Measurements from ENCODE around the gene RAB1A.
"Not testable (repeated sequence)": the region's sequence is repeated elsewhere in the genome, so short reads cannot be mapped to it uniquely, and the experiment has no call there.

The RAB1A gene

DNA sequence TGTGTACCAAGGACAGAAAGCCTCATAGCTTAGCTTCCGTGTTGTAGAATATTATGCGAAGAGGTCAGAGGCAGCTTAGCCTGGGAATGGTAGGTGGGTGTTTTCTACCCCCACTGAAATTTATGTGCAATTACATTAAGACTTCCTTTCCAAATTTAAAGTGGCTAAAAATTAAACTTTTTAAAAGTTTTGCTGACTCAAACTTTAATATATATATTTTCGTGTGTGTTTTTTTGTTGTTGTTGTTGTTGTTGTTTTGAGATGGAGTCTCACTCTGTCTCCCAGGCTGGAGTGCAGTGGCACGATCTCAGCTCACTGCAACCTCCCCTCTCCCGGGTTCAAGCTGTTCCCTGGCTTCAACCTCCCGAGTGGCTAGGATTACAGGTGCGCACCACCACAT is 4.3 kb upstream of the RAB1A start:
- no peak for DNase-seq

DNA sequence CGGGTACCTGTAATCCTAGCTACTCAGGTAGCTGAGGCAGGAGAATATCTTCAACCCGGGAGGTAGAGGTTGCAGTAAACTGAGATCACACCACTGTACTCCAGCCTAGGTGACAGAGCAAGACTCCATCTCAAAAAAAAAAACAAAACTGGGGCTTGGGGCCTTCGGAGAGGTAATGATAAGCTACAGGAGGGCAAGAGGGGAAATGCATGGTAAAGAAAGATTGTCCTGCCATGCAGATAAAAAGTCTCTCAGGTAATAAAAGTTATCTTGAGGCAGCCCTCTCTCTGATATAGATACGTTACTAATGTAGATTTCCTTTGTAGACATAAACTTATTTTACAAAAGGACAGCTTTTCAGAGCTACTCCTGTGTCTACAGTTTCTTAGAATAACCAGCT is 3.7 kb upstream of the RAB1A start:
- DNase-seq = no peak

DNA sequence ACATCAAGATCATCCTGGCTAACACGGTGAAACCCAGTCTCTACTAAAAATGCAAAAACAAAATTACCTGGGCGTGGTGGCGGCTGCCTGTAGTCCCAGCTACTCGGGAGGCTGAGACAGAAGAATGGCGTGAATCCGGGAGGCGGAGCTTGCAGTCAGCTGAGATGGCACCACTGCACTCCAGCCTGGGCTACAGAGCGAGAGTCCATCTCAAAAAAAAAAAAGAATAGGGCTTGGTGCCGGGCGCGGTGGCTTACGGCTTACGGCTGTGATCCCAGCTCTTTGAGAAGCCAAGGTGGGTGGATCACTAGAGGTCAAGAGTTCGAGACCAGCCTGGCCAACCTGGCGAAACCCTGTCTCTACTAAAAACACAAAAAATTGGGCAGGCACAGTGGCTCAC is 3.0 kb upstream of the RAB1A start:
- not testable (repeated sequence) for DNase-seq

DNA sequence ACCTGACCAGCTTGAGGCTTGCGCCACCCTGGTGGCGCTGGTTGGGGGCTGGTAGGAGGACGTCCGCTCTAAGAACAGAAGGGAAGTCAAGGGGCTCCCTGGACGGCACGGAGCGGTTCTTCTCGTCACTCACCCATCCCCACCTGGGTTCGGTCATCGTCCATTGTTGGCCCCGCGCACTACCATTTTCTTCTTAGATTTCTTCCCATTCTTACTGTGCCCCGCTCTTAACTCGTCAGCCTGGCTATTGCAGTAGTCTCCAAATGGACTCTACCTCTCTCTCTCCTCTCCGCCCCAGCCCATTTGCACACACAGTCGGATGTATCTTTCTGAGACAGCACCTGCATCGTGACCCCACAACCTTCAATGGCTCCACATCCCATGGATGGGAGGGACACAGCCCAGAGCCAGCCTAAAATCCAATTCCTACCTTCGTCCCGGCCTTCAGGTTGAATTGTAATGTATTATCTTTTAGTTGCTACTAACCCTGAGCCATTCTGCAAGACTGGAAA is 814 bp upstream of the RAB1A start:
- peak; percentile 77 to 82 for DNase-seq

DNA sequence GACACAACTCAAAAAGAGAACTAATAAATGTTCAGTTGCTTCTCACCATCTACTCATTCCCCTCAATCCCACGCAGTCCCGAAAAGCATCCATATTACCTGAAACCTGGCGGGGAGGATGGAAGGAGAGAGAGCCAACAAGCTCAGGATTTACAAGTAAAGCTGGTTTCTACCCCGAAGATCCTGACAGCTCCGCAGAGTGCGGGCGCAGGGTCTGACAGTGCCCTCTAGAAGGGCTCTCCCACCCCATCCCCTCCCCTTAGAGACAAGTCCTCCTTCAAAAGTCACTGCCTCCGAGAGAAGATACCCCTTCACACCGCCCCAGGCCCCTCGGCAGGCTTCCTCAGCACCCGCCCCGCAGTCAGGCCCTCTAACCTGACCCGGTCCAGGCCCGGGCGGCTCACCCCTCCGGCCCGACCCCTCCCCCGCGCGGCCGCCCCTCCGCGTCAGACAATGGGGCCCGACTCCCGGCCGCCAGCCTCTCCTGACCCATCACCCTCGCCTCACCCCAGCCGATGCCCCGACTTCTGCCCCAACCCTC is 550 bp downstream of the RAB1A start:
- no peak for DNase-seq

DNA sequence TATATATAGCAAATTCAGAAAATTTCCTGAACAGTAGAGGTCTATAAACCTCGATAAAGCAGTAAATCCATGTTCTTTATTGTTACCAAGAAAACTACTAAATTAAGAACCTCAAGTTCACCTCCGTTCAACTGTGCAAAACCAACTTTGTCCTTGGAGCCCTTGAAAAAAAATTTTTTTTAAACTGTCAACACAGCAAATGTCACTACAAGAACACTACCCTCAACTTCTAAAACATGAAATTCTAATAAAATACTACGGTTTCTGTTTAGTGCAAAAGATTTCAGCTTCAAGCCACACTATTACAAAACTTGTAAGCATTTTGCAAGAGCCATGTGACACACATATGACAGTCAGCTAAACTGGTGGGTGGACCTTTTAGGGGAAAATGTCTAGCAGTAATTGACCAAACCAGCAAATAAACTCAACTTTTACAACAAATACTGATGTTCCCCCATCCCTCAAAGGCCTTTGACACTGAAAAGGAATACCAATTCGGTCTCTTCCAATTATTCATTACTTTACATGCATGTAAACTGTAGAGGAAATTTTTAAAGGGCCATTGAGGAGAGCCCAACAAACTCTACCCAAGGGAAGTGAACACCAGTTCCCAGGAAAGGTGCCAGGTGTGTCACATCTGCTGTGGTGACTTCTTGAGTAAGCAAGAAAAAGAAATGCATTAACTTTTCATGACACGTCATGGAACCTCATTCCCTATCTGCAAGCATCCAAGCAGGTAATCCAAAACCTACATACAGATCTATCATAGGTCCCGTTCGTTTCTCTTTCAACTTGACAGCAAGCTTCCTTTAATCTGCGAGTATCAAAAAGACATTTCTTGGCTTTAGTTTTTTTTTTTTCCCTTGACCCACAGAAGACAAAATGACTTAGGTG is 1.4 kb downstream of the RAB1A start:
- DNase-seq = peak; percentile 84 to 90

DNA sequence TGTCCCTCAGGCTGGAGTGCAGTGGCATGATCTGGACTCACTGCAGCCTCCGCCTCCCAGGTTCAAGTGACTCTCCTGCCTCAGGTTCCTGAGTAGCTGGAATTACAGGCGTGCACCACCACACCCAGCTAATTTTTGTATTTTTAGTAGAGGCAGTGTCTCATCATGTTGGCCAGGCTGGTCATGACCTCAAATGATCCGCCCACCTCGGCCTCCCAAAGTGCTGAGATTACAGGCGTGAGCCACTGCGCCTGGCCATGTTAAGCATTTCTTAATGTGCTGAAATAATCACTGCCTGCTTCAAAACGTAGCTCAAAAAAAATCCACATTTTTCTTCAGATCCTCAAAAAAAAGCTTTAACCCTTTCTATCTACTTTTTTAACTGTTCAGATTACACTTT is 4.4 kb downstream of the RAB1A start:
- not testable (repeated sequence) for DNase-seq

DNA sequence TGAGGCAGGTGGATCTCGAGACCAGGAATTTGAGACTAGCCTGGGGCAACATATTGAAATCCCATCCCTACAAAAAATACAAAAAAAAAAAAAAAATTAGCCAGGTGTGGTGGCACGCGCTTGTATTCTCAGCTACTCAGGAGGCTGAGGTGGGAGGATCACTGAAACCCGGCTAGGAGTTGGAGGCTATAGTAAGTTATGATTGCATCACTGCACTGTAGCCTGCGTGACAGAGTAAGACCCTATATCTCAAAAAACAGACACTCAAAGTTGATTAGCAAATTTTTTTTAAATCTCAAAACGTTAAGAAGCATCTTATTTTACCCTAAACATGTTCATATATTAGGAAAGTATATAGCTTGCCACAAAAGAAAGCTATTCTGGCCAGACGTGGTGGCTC is 7.6 kb downstream of the RAB1A start:
- no peak for DNase-seq

DNA sequence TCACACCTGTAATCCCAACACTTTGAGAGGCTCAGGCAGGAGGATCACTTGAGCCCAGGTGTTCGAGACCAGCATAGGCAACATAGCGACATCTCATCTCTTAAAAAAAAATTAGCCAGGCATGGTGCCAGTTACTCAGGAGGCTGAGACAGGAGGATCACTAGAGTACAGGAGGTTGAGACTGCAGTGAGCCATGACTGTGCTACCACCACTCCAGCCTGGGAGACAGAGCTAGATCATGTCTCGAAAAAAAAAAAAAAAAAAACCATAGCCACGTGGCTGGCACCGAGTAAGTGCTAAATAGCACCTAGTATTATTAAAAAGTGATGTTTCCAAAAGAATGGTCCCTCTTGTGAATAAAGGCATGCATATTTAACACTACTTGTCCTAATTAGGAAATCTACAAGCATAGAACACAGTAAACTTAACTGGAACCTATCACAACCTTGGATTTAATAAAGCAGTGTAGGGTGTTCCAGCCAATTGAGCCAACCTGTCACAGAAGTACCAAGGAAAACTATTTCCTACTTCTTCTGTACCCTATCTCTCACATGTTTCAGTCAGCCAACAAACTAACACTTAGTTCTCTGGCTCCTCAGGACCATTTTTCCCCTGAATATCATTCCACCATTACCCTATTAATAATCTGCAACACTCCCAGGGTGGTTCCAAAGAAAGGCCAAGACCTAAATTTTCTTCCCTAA is 8.8 kb downstream of the RAB1A start:
- no peak for DNase-seq

DNA sequence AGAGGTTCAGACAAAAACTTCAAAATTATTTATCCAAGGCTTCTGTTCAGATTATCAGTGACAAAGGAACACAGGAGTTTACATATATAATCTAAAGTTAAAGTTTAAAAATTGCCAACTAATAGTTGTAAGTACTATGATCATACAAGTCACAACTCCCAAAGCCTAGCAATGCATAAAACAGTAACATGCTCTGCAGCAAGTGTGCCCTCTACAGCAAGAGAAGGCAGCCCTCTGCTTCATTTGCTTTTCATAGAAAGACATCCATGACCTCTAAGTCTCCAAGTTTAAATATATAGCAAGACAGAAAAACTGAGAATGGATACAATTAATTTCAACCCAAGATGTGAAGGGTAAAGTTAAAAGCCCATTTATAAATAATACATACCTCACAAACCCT is 13.3 kb downstream of the RAB1A start:
- DNase-seq = no peak

DNA sequence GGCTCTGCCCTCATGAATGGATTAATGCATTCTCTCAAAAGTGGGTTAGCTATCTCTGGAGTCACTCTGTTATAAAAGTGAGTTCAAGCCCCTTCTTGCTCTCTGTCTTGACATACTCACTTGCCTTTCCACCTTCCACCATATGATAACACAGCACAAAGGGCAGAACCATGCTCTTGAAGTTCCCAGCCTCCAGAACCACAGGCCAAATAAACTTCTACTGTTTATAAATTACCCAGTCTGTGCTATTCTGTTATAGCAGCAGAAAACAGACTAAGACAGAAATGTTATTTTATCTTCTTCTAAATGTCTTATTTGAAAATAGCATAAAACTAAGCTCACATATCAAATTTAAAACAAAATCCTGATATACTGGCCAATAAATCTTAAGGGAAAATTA is 15.0 kb downstream of the RAB1A start:
- no peak for DNase-seq

DNA sequence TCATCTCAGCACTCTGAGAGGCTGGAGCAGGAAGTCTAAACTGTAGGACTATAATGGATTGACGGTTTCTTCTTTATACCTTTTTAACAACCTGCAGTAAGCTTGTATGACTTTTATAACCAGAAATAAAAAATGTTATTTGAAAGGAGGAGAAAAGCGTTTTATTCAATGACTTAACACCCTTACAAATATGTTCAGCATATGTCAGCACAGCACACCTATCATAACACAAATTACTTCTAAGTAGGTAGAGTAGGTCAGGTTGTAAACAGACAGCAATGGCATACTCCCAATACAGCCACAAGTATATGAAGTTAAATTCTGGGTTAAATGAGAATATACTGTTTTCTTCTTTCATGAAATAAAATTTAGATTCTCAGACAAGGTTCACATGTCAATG is 16.1 kb downstream of the RAB1A start:
- no peak for DNase-seq

DNA sequence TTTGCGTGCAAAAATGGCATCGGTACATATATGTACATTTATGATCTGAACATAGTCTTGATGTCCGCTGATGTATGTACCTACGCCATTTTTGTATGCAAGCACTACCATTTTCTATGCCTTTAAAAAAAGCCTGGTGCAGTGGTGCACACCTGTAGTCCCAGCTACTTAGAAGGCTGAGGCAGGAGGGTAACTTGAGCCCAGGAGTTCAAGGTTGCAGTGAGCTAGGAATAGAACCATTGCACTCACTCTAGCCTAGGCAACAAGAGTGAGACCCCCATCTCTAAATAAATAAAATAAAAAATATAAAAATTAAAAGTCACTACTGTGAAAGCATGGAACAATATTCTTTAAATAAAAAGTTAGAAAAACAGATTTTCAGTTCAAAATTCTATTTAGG is 16.7 kb downstream of the RAB1A start:
- DNase-seq = no peak

DNA sequence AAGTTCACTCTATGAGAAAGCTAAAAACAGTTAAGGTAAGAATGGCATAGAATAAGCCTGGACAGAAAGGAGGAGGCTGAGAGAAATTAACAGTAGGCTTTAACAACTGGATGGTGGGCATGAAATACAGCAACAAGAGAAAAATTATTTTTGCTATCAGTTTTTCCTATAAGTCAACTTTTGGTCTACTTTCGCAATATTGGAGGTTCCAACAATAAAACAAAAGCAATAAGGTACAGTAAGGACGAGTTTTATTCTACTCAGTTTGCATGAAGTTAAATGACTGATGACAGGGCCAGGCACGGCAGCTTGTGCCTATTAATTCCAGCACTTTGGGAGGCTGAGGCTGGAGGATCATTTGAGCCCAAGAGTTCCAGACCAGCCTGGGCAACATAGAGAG is 17.3 kb downstream of the RAB1A start:
- DNase-seq = no peak

DNA sequence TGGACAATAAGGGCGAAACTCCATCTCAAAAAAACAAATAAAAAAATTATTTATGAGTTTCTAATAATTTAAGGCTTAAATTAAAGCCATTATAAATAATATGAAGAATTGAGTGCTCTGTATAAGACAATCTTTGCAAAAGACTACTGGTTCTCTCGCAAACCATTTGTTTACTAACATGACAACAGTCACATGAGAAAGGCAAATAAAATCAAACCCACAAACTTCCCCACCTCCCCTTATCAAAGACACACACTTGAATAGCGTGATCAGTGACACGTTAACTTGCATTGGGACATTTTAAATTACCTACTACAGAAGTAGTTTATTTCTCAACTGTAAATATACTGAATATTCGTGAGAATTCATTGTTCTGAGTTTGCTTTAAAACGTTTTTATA is 21.1 kb downstream of the RAB1A start:
- no peak for DNase-seq

DNA sequence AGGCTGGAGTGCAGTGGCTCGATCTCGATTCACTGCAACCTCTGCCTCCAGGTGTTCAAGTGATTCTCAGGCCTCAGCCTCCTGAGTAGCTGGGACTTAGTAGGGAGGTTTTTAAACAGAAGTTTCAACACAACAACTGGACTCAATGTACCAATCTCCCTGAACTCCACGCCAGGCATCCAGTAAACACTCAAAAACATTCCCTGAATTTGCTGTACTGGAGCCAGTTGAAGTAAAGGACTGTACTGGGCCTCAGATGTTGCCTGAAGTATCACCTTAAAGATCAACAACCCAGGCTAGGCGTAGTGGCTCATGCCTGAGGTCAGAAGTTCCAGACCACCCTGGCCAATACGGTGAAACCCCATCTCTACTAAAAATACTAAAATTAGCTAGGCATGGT is 22.4 kb downstream of the RAB1A start:
- no peak for DNase-seq

DNA sequence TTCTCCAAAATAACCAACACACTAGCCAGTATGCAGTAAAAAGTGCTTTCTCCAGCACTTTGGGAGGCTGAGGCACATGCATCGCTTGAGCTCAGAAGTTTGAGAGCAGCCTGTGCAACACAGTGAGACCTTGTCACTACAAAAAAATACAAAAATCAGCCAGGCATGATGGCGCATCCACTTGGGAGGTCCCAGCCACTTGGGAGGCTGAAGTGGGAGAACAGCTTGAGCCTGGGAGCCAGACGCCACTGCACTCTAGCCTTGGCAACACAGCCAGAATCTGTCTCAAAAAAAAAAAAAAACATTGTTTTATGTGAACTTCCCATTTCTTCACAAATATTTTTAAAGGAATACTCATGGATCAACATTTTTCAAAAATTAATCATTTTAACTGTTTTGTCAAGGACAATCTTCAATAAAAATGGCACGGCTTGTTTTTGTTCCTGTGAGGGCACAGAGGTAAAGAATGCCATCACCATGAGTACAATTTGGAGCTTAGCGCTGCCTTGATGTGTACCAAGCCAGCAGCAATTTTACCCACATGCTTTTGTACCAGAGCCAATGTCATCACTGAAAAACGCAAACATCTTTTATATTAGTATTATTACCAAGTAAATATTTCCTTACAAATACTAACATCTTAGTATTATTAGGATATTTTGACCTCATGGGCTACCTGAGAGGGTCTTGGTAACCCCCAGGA is 26.7 kb downstream of the RAB1A start:
- DNase-seq = no peak

DNA sequence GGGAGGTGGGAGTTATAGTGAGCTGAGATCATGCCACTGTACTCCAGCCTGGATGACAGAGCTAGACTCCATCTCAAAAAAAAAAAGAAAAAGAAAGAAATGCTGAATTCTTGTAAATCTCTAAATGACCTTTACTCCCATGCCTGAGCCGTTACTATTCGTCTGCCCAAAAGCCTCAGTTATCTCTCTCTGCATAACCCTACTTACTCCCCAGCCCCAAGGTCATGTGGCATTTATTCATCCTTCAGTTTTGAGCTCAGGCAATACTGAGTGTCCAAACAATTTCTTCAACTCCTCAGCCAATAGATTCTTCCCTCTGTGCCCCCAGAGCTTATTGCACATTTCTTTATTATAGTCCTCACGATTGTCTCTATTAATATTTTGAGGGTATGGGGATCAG is 28.8 kb downstream of the RAB1A start:
- DNase-seq = no peak

DNA sequence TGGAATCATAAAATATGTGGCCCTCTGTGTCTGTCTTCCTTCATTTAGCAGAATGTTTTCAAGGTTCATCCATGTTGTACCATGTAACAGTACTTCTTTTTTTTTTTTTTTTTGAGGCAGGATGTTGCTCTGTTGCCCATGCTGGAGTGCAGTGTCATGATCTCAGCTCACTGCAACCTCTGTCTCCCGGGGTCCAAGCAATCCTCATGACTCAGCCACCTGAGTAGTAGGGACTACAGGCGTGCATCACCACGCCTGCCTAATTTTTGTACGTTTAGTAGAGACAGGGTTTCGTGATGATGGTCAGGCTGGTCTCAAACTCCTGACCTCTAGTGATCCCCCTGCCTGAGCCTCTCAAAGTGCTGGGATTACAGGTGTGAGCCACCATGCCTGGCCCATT is 31.2 kb downstream of the RAB1A start:
- no peak for DNase-seq

DNA sequence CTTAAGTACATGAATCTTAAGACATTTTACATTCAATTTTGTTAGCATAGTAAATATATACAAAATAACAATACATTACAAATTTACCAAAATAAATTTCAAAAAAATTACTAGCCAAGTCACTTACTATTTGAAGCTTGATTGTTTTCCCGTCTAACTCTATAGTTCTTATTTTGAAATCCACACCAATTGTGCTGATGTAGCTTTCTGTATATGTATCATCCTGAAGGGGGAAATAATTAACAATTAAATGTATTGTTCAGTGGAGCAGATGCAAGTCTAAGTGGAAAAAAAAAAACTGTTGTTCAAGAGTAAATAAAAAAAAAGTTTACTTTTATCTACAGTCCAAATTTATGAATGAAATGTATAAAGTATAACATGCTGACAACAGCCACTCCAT is 32.1 kb downstream of the RAB1A start:
- no peak for DNase-seq

DNA sequence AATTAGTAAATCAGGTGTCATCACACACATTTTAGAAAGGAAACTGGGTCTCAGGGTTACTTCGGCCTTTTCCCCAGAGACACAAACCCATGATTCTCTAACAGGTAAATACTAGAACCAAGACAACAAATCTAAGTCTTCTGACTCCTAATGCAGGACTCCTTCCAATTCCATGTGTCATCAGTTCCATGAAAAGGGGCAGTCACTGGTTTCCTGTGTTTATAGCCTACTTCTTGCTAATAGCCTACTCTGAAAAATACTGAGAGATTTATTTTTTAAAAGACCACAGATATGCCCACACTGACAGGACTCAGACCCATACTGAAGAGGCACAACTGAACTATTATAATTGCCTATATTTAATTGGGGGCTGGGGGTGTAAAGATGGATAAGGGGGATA is 33.0 kb downstream of the RAB1A start:
- DNase-seq = no peak

DNA sequence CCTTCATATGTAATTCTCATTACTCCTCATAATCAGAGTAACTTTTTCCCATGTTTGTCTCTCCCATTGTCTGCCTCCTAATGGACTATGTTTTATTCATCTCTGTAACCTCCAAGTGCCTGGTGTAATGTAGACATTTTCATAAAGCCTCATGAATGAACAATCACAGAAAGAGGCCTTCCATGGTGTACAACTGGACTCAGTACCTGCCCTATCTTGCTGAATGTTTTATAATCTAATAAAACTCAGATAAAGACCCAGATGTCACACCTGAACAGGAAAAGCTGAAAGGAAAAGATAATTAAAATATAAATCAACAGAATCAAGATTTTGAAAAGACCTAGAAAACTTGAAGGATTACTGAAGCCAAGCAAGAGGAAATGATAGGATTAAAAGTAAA is 36.7 kb downstream of the RAB1A start:
- DNase-seq = no peak

DNA sequence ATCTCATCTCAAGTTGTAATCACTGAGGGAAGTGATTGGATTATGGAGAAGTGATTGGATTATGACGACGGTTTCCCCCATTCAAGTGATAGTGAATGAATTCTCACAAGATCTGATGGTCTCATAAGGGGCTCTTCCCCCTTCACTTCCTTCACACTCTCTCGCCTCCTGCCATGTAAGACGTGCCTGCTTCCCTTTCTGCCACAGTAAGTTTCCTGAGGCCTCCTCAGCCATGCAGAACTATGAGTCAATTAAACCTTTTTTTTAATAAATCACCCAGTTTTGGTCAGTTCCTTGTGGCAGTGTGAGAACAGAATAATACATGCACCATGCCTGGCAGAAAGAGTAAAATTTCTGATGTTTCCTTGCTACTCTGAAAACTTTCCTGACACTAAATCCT is 37.1 kb downstream of the RAB1A start:
- DNase-seq = no peak
